Measurements from ENCODE around the gene TTC34.

TTC34 gene

GRCh38 chr1:2591233-2591580, 210.3 kb downstream of the TTC34 start:
- H3K27ac ChIP-seq (ENCODE audit: low read length) = no peak overlapping the region
- no peak for TF ChIP-seq CTCF (IDR thresholded peaks at IDR 0.05; ENCODE audit: low read depth, low read length)
- no peak for TF ChIP-seq EZH2phosphoT487 (IDR thresholded peaks at IDR 0.05; ENCODE audit: low read depth)

GRCh38 chr1:2590233-2591141, 211.0 kb downstream of the TTC34 start:
- no peak overlapping the region for H3K9ac ChIP-seq (ENCODE audit: low read length)
- no peaks in the 10 kb centered on the region for H3K9me3 ChIP-seq (ENCODE audit: insufficient read depth, low read length)
- no peak overlapping the region for H3K27ac ChIP-seq (ENCODE audit: low read length)
- no peaks in the 10 kb centered on the region for H4K20me1 ChIP-seq (ENCODE audit: insufficient read depth, low read length)
- no peak overlapping the region for H3K4me2 ChIP-seq (ENCODE audit: low read length)
- H3K36me3 ChIP-seq (replicated peaks; ENCODE audit: low read depth, low read length) = no peaks in the 10 kb centered on the region
- 0 out of 2 replicates have a peak, but pooled peaks cover 3% of the 10 kb centered on the region for H3K4me1 ChIP-seq (ENCODE audit: low read length)
- no peak overlapping the region for H3K4me3 ChIP-seq (ENCODE audit: low read length)
- no peaks in the 10 kb centered on the region for H3K27me3 ChIP-seq (ENCODE audit: low read depth, low read length)
- H2AFZ ChIP-seq (ENCODE audit: low read depth, low read length) = no peak overlapping the region
- peaks cover 3% of the 10 kb centered on the region; the same call in 1 of the 2 replicates for H3K79me2 ChIP-seq (ENCODE audit: low read length)
- TF ChIP-seq CTCF (IDR thresholded peaks at IDR 0.05; ENCODE audit: low read depth, low read length) (no peak), EZH2phosphoT487 (IDR thresholded peaks at IDR 0.05; ENCODE audit: low read depth) (no peak)

More at GRCh38 chr1:2591233-2591580, 210.3 kb downstream of the TTC34 start:
- H3K9me3 ChIP-seq (ENCODE audit: insufficient read depth, low read length) = no peaks in the 10 kb centered on the region
- H3K36me3 ChIP-seq (replicated peaks; ENCODE audit: low read depth, low read length) = no peaks in the 10 kb centered on the region
- H3K4me3 ChIP-seq (ENCODE audit: low read length) = no peak overlapping the region
- no peak overlapping the region for H3K4me2 ChIP-seq (ENCODE audit: low read length)
- H4K20me1 ChIP-seq (ENCODE audit: insufficient read depth, low read length) = no peaks in the 10 kb centered on the region
- no peaks in the 10 kb centered on the region for H3K79me2 ChIP-seq (ENCODE audit: low read length)
- H3K27me3 ChIP-seq (ENCODE audit: low read depth, low read length) = no peaks in the 10 kb centered on the region
- no peak overlapping the region for H2AFZ ChIP-seq (ENCODE audit: low read depth, low read length)
- H3K4me1 ChIP-seq (ENCODE audit: low read length) = 0 out of 2 replicates have a peak, but pooled peaks cover 3% of the 10 kb centered on the region
- no peak overlapping the region for H3K9ac ChIP-seq (ENCODE audit: low read length)

- no peak overlapping the region for H2AFZ ChIP-seq (ENCODE audit: low read depth, low read length)
- no peaks in the 10 kb centered on the region for H3K36me3 ChIP-seq (replicated peaks; ENCODE audit: low read depth, low read length)
- H4K20me1 ChIP-seq (ENCODE audit: insufficient read depth, low read length) = no peaks in the 10 kb centered on the region
- H3K4me2 ChIP-seq (ENCODE audit: low read length) = no peak overlapping the region
- peaks cover 10% of the 10 kb centered on the region; the same call in 1 of the 2 replicates for H3K79me2 ChIP-seq (ENCODE audit: low read length)
- peaks cover 10% of the 10 kb centered on the region for H3K4me1 ChIP-seq (ENCODE audit: low read length)
- H3K27me3 ChIP-seq (ENCODE audit: low read depth, low read length) = no peaks in the 10 kb centered on the region
- H3K9ac ChIP-seq (ENCODE audit: low read length) = no peak overlapping the region
- TF ChIP-seq CTCF (IDR thresholded peaks at IDR 0.05; ENCODE audit: low read depth, low read length) = no peak
- TF ChIP-seq EZH2phosphoT487 (IDR thresholded peaks at IDR 0.05; ENCODE audit: low read depth) = no peak
- no peak overlapping the region for H3K27ac ChIP-seq (ENCODE audit: low read length)
- no peaks in the 10 kb centered on the region for H3K9me3 ChIP-seq (ENCODE audit: insufficient read depth, low read length)
- H3K4me3 ChIP-seq (ENCODE audit: low read length) = no peak overlapping the region
These were observed 211.9 kb downstream of the TTC34 start for GRCh38 chr1:2589431-2590232.
